CD14-positive monocyte (primary cell): ENCODE measurements around the gene CTBP2. TPM values are rescaled to one million over a fixed set of nuclear protein-coding genes. Genes with fewer than 3 reads are reported as not detected.
A peak's percentile ranks its signal among the peaks of the same experiment; 100 is the strongest.

Source experiments
- DNase-seq, 3 donors: peaks; one replicate each; pipeline ENCODE4 v3.0.0-alpha.2; 2011 to 2022
- H2AFZ ChIP-seq: 2 replicates; pipeline ENCODE4 v1.6.0; 2012; ENCODE audit warnings: mild to moderate bottlenecking, low read depth, low read length, inconsistent platforms; ENCODE audit not compliant: insufficient read depth, poor library complexity, severe bottlenecking
- H3K27ac ChIP-seq, 2 donors: 1 replicate in 1 of 2; 2 replicates in 1 of 2; pipeline ENCODE4 v1.5.1; 2012 to 2013; ENCODE audit warnings: low read length in 2 of 2, control low read depth in 1 of 2, inconsistent platforms in 1 of 2, low read depth in 1 of 2, mild to moderate bottlenecking in 1 of 2
- H3K27me3 ChIP-seq, 2 donors: one replicate each; pipeline versions ENCODE4 v1.6.0 to v1.6.1; 2011 to 2013; ENCODE audit warnings: low read length in 2 of 2; ENCODE audit not compliant: control insufficient read depth in 2 of 2, insufficient read depth in 2 of 2
- H3K36me3 ChIP-seq, 2 donors: replicated peaks in 1 of 2; 1 replicate in 1 of 2; 2 replicates in 1 of 2; pipeline versions ENCODE4 v1.5.1 to v1.6.1; 2012 to 2013; ENCODE audit warnings: low read length in 2 of 2, control low read depth in 1 of 2, inconsistent platforms in 1 of 2, mild to moderate bottlenecking in 1 of 2; ENCODE audit not compliant: insufficient read depth in 2 of 2, control insufficient read depth in 1 of 2
- H3K4me1 ChIP-seq, 2 donors: 1 replicate in 1 of 2; 2 replicates in 1 of 2; pipeline versions ENCODE4 v1.5.1 to v1.6.1; 2012 to 2013; ENCODE audit warnings: low read length in 2 of 2, control low read depth in 1 of 2, inconsistent platforms in 1 of 2, mild to moderate bottlenecking in 1 of 2, moderate library complexity in 1 of 2; ENCODE audit not compliant: insufficient read depth in 2 of 2, control insufficient read depth in 1 of 2
- H3K4me2 ChIP-seq: replicated peaks from 2 replicates; pipeline ENCODE3; 2012; ENCODE audit warnings: low read length, moderate library complexity, mild to moderate bottlenecking; ENCODE audit not compliant: poor library complexity, severe bottlenecking; ENCODE audit errors: extremely low read depth
- H3K4me3 ChIP-seq, 3 experiments: fragments of 200-600 bp in 1 of 3; sonication (generic) in 1 of 3; replicated peaks in 1 of 3; 1 replicate in 2 of 3; 2 replicates in 1 of 3; pipeline ENCODE4 v1.5.1; 2011 to 2013; ENCODE audit warnings: low read length in 3 of 3, mild to moderate bottlenecking in 3 of 3, control low read depth in 2 of 3, low read depth in 2 of 3, inconsistent platforms in 1 of 3, moderate library complexity in 1 of 3
- H3K79me2 ChIP-seq: 2 replicates; pipeline ENCODE4 v1.6.0; 2012; ENCODE audit warnings: mild to moderate bottlenecking, control low read depth, inconsistent platforms, low read length, moderate library complexity; ENCODE audit not compliant: insufficient read depth
- H3K9ac ChIP-seq: 2 replicates; pipeline ENCODE4 v1.6.0; 2017; ENCODE audit warnings: low read length, mild to moderate bottlenecking; ENCODE audit not compliant: insufficient read depth, poor library complexity, severe bottlenecking
- H3K9me3 ChIP-seq, 2 donors: replicated peaks in 1 of 2; 1 replicate in 1 of 2; 2 replicates in 1 of 2; pipeline versions ENCODE4 v1.5.1 to v1.6.1; 2012 to 2013; ENCODE audit warnings: low read length in 2 of 2, control low read depth in 1 of 2; ENCODE audit not compliant: control insufficient read depth in 1 of 2, insufficient read depth in 1 of 2
- H4K20me1 ChIP-seq: 2 replicates; pipeline ENCODE4 v1.6.0; 2012; ENCODE audit warnings: mild to moderate bottlenecking, low read length, control low read depth, moderate library complexity; ENCODE audit not compliant: insufficient read depth
- H3K27ac Mint-ChIP-seq, 7 donors: one replicate each; pipeline ENCODE4 v1.8.0; 2020; ENCODE audit warnings: mild to moderate bottlenecking in 7 of 7, mixed read lengths in 7 of 7, moderate library complexity in 6 of 7, inconsistent platforms in 2 of 7
- H3K27me3 Mint-ChIP-seq, 3 donors: one replicate each; pipeline ENCODE4 v1.8.0; 2021 to 2022; ENCODE audit warnings: low read depth in 3 of 3, mild to moderate bottlenecking in 3 of 3, mixed read lengths in 3 of 3, moderate library complexity in 3 of 3, inconsistent platforms in 1 of 3
- H3K36me3 Mint-ChIP-seq, 2 donors: one replicate each; pipeline ENCODE4 v1.8.0; 2020; ENCODE audit warnings: mixed read lengths in 2 of 2, inconsistent platforms in 1 of 2, mild to moderate bottlenecking in 1 of 2
- H3K4me1 Mint-ChIP-seq: one replicate; pipeline ENCODE4 v1.8.0; 2020; ENCODE audit warnings: mild to moderate bottlenecking, mixed read lengths
- H3K4me3 Mint-ChIP-seq, 2 donors: one replicate each; pipeline ENCODE4 v1.8.0; 2020; ENCODE audit warnings: mild to moderate bottlenecking in 2 of 2, mixed read lengths in 2 of 2, moderate library complexity in 1 of 2
- H3K9me3 Mint-ChIP-seq, 7 donors: one replicate each; pipeline ENCODE4 v1.8.0; 2020 to 2022; ENCODE audit warnings: mixed read lengths in 7 of 7, mild to moderate bottlenecking in 6 of 7, moderate library complexity in 6 of 7, inconsistent platforms in 2 of 7
- WGBS: methylation state at CpG from one replicate; pipeline ENCODE4 v1.1.5; 2013; ENCODE audit warnings: missing lambda C conversion rate; ENCODE audit not compliant: insufficient coverage; 5-methylcytosine and 5-hydroxymethylcytosine counted together
- intact Hi-C, 2 donors: fragments of 100-400 bp; cut with micrococcal nuclease; formaldehyde crosslinking; loops; one replicate each; pipeline versions ENCODE4 v1.15.0 to v1.15.1; 2023
- polyA plus RNA-seq, 3 donors: library from polyadenylated mRNA; depleted of rRNA in 1 of 3; unstranded in 2 of 3; stranded (reverse) in 1 of 3; fragments of 300-500 nt in 2 of 3; fragments of >200 nt in 1 of 3; fragmentation: Illumina TruSeq in 2 of 3; gene quantifications; 1 replicate in 2 of 3; 2 replicates in 1 of 3; pipeline ENCODE4 v1.2.3, GENCODE V29; 2012 to 2021
- TF ChIP-seq, protein P1 (sequence below): fragments of 200-600 bp; IDR thresholded peaks from one replicate; pipeline ENCODE4 v1.8.0; 2022; ENCODE audit warnings: antibody characterized with exemption, mild to moderate bottlenecking

CTBP2 gene
- polyA plus RNA-seq, 3 donors, result 40.9 to 87.1 (median 41.1) TPM

DNA sequence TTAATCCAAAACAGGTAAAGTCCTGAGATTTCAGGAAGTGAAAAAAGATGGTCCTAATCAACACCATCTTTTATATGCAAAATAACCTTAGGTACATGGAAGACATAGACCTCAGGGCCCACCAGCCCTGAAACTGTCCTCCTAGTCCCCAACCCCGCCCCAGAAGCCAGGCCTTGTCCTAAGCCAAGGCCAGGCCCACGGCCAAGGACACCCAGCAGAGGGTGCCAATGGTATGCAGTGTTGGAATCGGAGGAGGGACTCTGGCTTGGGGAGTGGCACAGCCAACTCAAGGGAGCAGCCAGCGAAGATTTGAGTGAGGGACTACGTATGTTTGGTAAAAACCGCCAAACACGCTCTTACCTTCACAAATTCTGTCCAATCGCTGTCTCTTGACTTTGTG is 121.7 kb downstream of the CTBP2 start:
- WGBS, result 100% methylated on average over 6 of the region's 8 CpGs
- TF ChIP-seq, protein P1, sequence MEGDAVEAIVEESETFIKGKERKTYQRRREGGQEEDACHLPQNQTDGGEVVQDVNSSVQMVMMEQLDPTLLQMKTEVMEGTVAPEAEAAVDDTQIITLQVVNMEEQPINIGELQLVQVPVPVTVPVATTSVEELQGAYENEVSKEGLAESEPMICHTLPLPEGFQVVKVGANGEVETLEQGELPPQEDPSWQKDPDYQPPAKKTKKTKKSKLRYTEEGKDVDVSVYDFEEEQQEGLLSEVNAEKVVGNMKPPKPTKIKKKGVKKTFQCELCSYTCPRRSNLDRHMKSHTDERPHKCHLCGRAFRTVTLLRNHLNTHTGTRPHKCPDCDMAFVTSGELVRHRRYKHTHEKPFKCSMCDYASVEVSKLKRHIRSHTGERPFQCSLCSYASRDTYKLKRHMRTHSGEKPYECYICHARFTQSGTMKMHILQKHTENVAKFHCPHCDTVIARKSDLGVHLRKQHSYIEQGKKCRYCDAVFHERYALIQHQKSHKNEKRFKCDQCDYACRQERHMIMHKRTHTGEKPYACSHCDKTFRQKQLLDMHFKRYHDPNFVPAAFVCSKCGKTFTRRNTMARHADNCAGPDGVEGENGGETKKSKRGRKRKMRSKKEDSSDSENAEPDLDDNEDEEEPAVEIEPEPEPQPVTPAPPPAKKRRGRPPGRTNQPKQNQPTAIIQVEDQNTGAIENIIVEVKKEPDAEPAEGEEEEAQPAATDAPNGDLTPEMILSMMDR, result no peak
- no peaks in the 10 kb centered on the region for H3K9me3 ChIP-seq
- Mint-ChIP-seq H3K9me3 (no peaks in the 10 kb centered on the region), H3K4me3 (no peak overlapping the region), H3K27ac (peak overlapping the region in 1 of 7 donors; percentile 75), H3K27me3 (peaks cover 0 to 2% (median 0%) of the 10 kb centered on the region in 3 donors), H3K4me1 (peaks cover 17% of the 10 kb centered on the region), H3K36me3 (peaks cover 39 to 49% of the 10 kb centered on the region in 2 donors)
- no peak for DNase-seq
- H3K9ac ChIP-seq, result no peak overlapping the region
- H4K20me1 ChIP-seq, result peaks cover 100% of the 10 kb centered on the region
- no peak overlapping the region for H2AFZ ChIP-seq
- H3K27ac ChIP-seq, result no peak overlapping the region
- no peak overlapping the region for H3K4me2 ChIP-seq
- no peak overlapping the region for H3K4me3 ChIP-seq
- H3K27me3 ChIP-seq, result no peaks in the 10 kb centered on the region
- peaks cover 36 to 64% of the 10 kb centered on the region in 2 donors for H3K36me3 ChIP-seq
- H3K4me1 ChIP-seq, result peaks cover 7 to 9% of the 10 kb centered on the region in 2 donors
- intact Hi-C loops, result no loop called here
- H3K79me2 ChIP-seq, result peaks cover 100% of the 10 kb centered on the region

DNA sequence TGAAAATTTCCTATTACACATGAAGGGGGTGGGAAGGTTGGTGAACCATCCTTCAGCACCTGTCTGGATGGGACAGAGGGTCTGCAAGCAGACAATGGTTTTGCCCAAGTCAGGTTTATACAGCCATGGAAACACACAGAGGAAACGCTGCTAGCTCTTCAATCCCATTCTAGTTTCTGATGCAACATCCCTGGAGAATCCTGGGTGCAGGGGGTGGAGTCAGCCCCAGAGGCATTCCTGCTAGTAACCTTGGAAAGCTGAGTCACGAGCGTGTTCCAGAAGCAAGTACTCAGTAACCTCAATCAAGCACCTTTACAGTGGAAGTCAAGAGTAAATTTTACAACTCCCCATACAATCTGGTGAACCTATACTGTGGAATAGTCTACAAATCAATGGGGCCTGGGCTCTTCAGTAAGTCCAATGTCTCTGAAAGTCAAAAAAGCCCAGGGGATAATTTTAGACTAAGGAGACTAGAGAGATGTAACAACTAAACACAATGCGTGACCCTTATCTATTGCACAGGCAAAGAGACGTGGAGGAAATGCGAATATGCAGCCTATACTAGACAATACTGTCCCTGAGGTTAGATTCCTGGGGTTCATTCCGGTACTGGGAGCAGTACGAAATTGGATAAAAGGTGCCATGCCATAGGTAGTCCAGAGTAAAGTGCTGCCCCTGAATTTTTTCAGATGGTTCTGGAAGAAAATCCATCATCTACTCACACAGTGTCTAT is 123.1 kb downstream of the CTBP2 start:
- Mint-ChIP-seq H3K27me3 (peaks cover 0 to 2% (median 0%) of the 10 kb centered on the region in 3 donors), H3K4me1 (peaks cover 9% of the 10 kb centered on the region), H3K36me3 (peaks cover 49 to 56% of the 10 kb centered on the region in 2 donors), H3K27ac (no peak overlapping the region), H3K4me3 (no peak overlapping the region), H3K9me3 (no peaks in the 10 kb centered on the region)
- TF ChIP-seq, protein P1, result no peak
- H2AFZ ChIP-seq, result no peak overlapping the region
- peaks cover 48 to 78% of the 10 kb centered on the region in 2 donors for H3K36me3 ChIP-seq
- H3K9me3 ChIP-seq, result no peaks in the 10 kb centered on the region
- intact Hi-C loops, result no loop called here
- WGBS, result 93% methylated on average over 4 of the region's 8 CpGs
- H4K20me1 ChIP-seq, result peaks cover 100% of the 10 kb centered on the region
- H3K4me3 ChIP-seq, result no peak overlapping the region
- peaks cover 3 to 6% of the 10 kb centered on the region in 2 donors for H3K4me1 ChIP-seq
- H3K9ac ChIP-seq, result no peak overlapping the region
- no peak overlapping the region for H3K27ac ChIP-seq
- H3K4me2 ChIP-seq, result no peak overlapping the region
- no peak for DNase-seq
- no peaks in the 10 kb centered on the region for H3K27me3 ChIP-seq
- peaks cover 100% of the 10 kb centered on the region for H3K79me2 ChIP-seq
